RWPE2 (cell line): ENCODE measurements around the gene RSRC1.

Source experiments
- ATAC-seq: fragments of 200-7000 bp; cut with Tn5 transposase; 3 replicates; pipeline ENCODE4 v1.9.1; 2021; ENCODE audit warnings: low read depth
- DNase-seq: peaks from one replicate; pipeline ENCODE4 v3.0.0-alpha.2; 2020; ENCODE audit warnings: low spot score
- H3K27ac ChIP-seq: fragments of 450-650 bp; 2 replicates; pipeline ENCODE4 v1.5.1; 2017; ENCODE audit warnings: mild to moderate bottlenecking; ENCODE audit not compliant: poor library complexity, severe bottlenecking
- H3K27me3 ChIP-seq: fragments of 250-450 bp; sonication (Bioruptor Pico); 2 replicates; pipeline ENCODE4 v1.5.1; 2021; ENCODE audit warnings: mild to moderate bottlenecking, moderate library complexity; ENCODE audit not compliant: insufficient read depth, poor library complexity, severe bottlenecking
- H3K36me3 ChIP-seq: fragments of 250-450 bp; sonication (Bioruptor Pico); 2 replicates; pipeline ENCODE4 v1.5.1; 2020; ENCODE audit warnings: low read depth, mild to moderate bottlenecking, moderate library complexity
- H3K4me1 ChIP-seq: fragments of 250-450 bp; sonication (Bioruptor Pico); 2 replicates; pipeline ENCODE4 v1.5.1; 2021; ENCODE audit warnings: mild to moderate bottlenecking, moderate library complexity; ENCODE audit not compliant: insufficient read depth, poor library complexity, severe bottlenecking
- H3K4me3 ChIP-seq: fragments of 250-450 bp; sonication (Bioruptor Pico); 2 replicates; pipeline ENCODE4 v1.5.1; 2021; ENCODE audit warnings: mild to moderate bottlenecking, moderate library complexity; ENCODE audit not compliant: severe bottlenecking
- H3K9me3 ChIP-seq: fragments of 250-450 bp; sonication (Bioruptor Pico); 2 replicates; pipeline ENCODE4 v1.5.1; 2021; ENCODE audit warnings: mild to moderate bottlenecking, moderate library complexity; ENCODE audit not compliant: severe bottlenecking
- TF ChIP-seq, protein P1 (sequence below): fragments of 450-650 bp; IDR thresholded peaks from one replicate; pipeline ENCODE4 v1.5.1; 2017; ENCODE audit warnings: mild to moderate bottlenecking, moderate library complexity; ENCODE audit not compliant: poor library complexity, severe bottlenecking

Gene RSRC1

DNA sequence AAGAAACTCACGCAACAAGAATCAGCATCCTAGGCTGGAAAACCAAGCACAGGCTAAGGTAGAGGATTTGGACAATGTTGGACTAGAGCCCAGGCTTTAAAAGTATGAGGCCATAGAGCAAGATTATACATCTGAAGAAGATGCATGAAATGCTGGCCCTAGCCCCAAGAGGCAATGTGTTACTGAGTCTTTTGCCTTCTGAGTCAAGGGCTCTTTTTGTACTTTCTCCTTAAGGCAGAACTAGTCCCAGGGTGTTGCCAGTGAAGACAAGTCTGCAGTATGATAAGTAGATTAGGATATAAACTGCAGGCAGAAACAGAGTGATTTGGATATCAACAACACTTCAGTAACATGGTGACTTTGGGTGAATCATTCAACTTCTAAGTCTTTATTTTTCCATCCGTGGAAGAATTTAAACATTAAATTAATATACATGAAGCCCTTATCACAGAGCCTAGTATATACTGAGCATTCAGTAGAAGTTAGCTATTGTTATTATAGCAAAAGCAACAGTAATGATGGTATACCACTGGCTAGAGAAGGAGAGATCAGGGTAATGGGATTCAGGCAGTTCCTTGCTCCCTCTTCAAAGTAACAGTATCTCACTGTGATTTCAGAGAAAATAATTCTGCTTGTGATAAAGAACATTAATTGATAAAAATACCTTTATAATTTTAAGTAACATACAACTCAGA, 361.2 kb downstream of the RSRC1 start:
- TF ChIP-seq, protein P1, sequence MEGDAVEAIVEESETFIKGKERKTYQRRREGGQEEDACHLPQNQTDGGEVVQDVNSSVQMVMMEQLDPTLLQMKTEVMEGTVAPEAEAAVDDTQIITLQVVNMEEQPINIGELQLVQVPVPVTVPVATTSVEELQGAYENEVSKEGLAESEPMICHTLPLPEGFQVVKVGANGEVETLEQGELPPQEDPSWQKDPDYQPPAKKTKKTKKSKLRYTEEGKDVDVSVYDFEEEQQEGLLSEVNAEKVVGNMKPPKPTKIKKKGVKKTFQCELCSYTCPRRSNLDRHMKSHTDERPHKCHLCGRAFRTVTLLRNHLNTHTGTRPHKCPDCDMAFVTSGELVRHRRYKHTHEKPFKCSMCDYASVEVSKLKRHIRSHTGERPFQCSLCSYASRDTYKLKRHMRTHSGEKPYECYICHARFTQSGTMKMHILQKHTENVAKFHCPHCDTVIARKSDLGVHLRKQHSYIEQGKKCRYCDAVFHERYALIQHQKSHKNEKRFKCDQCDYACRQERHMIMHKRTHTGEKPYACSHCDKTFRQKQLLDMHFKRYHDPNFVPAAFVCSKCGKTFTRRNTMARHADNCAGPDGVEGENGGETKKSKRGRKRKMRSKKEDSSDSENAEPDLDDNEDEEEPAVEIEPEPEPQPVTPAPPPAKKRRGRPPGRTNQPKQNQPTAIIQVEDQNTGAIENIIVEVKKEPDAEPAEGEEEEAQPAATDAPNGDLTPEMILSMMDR: no peak
- H3K4me3 ChIP-seq: no peak overlapping the region

GRCh38 chr3:158471639-158472294, 361.9 kb downstream of the RSRC1 start:
- no peaks in the 10 kb centered on the region for H3K36me3 ChIP-seq
- no peak overlapping the region for H3K27ac ChIP-seq
- H3K4me3 ChIP-seq: no peak overlapping the region
- DNase-seq (no peak), ATAC-seq (peak; percentile 51)
- H3K9me3 ChIP-seq: no peaks in the 10 kb centered on the region
- TF ChIP-seq, protein P1: no peak
- H3K4me1 ChIP-seq: peaks cover 3% of the 10 kb centered on the region
- no peaks in the 10 kb centered on the region for H3K27me3 ChIP-seq

More for the DNA sequence above, 361.2 kb downstream of the RSRC1 start:
- Histone ChIP-seq H3K27me3 (no peaks in the 10 kb centered on the region), H3K27ac (no peak overlapping the region), H3K4me1 (peaks cover 3% of the 10 kb centered on the region), H3K36me3 (no peaks in the 10 kb centered on the region; the same call in 1 of the 2 replicates), H3K9me3 (no peaks in the 10 kb centered on the region)
- ATAC-seq (no peak), DNase-seq (no peak)

GRCh38 chr3:158479051-158479450, 369.2 kb downstream of the RSRC1 start:
- H3K27ac ChIP-seq: no peak overlapping the region
- H3K4me3 ChIP-seq: no peak overlapping the region
- TF ChIP-seq, protein P1: no peak
- H3K27me3 ChIP-seq: no peaks in the 10 kb centered on the region
- no peaks in the 10 kb centered on the region for H3K9me3 ChIP-seq
- no peaks in the 10 kb centered on the region for H3K36me3 ChIP-seq
- DNase-seq (no peak), ATAC-seq (no peak)
- H3K4me1 ChIP-seq: no peaks in the 10 kb centered on the region

DNA sequence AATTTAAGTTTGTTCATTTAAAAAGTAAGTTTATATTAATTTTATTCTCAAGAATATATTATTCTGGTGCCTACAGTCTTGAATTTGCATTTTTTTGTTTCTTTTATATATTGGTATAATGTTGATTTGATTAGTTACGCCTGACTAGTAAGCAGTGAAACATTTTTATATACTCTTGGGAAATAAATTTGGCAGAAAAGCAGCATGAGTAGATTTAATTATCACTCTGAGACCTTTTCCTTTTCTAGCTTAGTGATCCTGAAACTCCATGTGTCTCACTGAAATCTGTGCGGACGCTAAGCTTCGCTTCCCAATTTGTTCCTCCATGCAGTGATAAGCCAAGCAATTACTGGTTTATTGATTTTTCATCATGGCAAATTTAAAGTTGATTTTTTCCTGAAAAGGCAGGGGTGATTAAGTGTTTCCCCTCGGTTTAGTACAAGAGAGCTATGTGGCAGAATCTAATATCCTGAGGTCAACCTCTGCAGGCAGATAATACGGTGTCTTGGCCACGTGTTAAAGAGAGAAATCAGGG, 373.9 kb downstream of the RSRC1 start:
- Histone ChIP-seq H3K4me3 (no peak overlapping the region), H3K27ac (no peak overlapping the region), H3K36me3 (no peaks in the 10 kb centered on the region), H3K4me1 (no peaks in the 10 kb centered on the region), H3K27me3 (no peaks in the 10 kb centered on the region), H3K9me3 (no peaks in the 10 kb centered on the region)
- TF ChIP-seq, protein P1: no peak
- ATAC-seq (no peak), DNase-seq (no peak)

DNA sequence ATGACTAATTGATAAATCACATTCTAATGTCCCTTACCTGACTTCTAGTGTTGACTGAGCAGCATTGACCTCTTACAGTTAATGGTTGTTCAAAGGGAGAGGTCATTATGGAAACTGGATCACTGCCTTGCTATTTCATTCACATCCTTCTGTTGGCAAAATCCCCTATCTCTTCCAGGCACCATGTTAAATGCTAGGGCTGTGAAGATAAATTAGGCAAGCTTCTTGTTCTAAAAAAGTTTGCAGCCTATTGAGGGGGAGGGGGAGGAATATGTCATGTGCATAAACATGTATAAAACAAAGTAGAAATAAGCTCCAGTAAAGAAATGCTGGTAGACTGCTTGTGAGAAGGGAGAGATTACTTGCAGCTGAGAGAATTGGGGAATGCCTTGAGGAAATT, 376.3 kb downstream of the RSRC1 start:
- H3K4me3 ChIP-seq: no peak overlapping the region
- H3K36me3 ChIP-seq: no peaks in the 10 kb centered on the region
- H3K27me3 ChIP-seq: no peaks in the 10 kb centered on the region
- TF ChIP-seq, protein P1: no peak
- H3K9me3 ChIP-seq: no peaks in the 10 kb centered on the region
- DNase-seq: no peak
- no peak for ATAC-seq
- H3K27ac ChIP-seq: no peak overlapping the region
- no peaks in the 10 kb centered on the region for H3K4me1 ChIP-seq
